Spleen (tissue), 13 donors: ENCODE measurements around the gene ETFRF1. TPM values are rescaled to one million over a fixed set of nuclear protein-coding genes. Genes with fewer than 3 reads are reported as not detected.
A peak's percentile ranks its signal among the peaks of the same experiment; 100 is the strongest.

Experiments used
- DNase-seq: peaks from one replicate; pipeline ENCODE4 v3.0.0-alpha.2; 2020
- H3K27ac ChIP-seq, 8 donors: fragments of 200-600 bp; sonication (generic) in 7 of 8; 1 replicate in 4 of 8; 2 replicates in 4 of 8; pipeline versions ENCODE4 v1.5.0 to v1.8.0; 2016 to 2021; ENCODE audit warnings: inconsistent platforms in 4 of 8, mild to moderate bottlenecking in 4 of 8, moderate library complexity in 1 of 8
- H3K27me3 ChIP-seq, 7 donors: fragments of 200-600 bp; sonication (generic) in 6 of 7; replicated peaks in 1 of 7; 1 replicate in 4 of 7; 2 replicates in 3 of 7; pipeline versions ENCODE4 v1.5.0 to v1.8.0; 2016 to 2021; ENCODE audit warnings: inconsistent platforms in 3 of 7, mild to moderate bottlenecking in 1 of 7
- H3K36me3 ChIP-seq, 6 donors: fragments of 200-600 bp; sonication (generic) in 5 of 6; 1 replicate in 4 of 6; 2 replicates in 2 of 6; pipeline versions ENCODE4 v1.5.0 to v1.8.0; 2016 to 2021; ENCODE audit warnings: inconsistent platforms in 2 of 6
- H3K4me1 ChIP-seq, 6 donors: fragments of 200-600 bp; sonication (generic) in 5 of 6; 1 replicate in 3 of 6; 2 replicates in 3 of 6; pipeline versions ENCODE4 v1.5.0 to v1.8.0; 2016 to 2021; ENCODE audit warnings: inconsistent platforms in 3 of 6
- H3K4me3 ChIP-seq, 8 donors: fragments of 200-600 bp; sonication (generic) in 7 of 8; 1 replicate in 4 of 8; 2 replicates in 4 of 8; pipeline versions ENCODE4 v1.5.0 to v1.8.0; 2016 to 2021; ENCODE audit warnings: inconsistent platforms in 4 of 8, mild to moderate bottlenecking in 4 of 8, moderate library complexity in 2 of 8
- H3K9me3 ChIP-seq, 8 donors: fragments of 200-600 bp; sonication (generic) in 7 of 8; 1 replicate in 4 of 8; 2 replicates in 4 of 8; pipeline versions ENCODE4 v1.5.0 to v1.8.0; 2016 to 2021; ENCODE audit warnings: inconsistent platforms in 4 of 8
- POLR2A ChIP-seq, 3 donors: fragments of 450-650 bp; IDR thresholded peaks; one replicate each; pipeline ENCODE4 v1.5.1; 2017; ENCODE audit warnings: antibody characterized with exemption in 3 of 3, mild to moderate bottlenecking in 1 of 3
- POLR2AphosphoS5 ChIP-seq, 3 donors: sonication (generic); formaldehyde crosslinking; IDR thresholded peaks; one replicate each; pipeline ENCODE4 v1.5.1; 2017; ENCODE audit warnings: antibody characterized with exemption in 3 of 3
- WGBS, 5 donors: extraction: QIAGEN DNeasy Blood & Tissue Kit in 3 of 5; methylation state at CpG; one replicate each; pipeline versions ENCODE4 v1.1.5 to v1.1.7; 2013 to 2018; 5-methylcytosine and 5-hydroxymethylcytosine counted together
- intact Hi-C: fragments of 100-400 bp; cut with DNase I; formaldehyde crosslinking; loops from one replicate; pipeline ENCODE4 v1.15.0; 2023; ENCODE audit warnings: low total_unique reads
- long read RNA-seq, 2 donors: transcript quantifications; one replicate each; lab custom pipeline, GENCODE V29; 2026
- polyA plus RNA-seq, 3 donors: library from polyadenylated mRNA; stranded (reverse); fragments of 200-250 nt; gene quantifications; one replicate each; pipeline ENCODE4 v1.2.1, GENCODE V29; 2013
- total RNA-seq, 7 donors: library from RNA; depleted of rRNA in 3 of 7; stranded (reverse); fragments of >200 nt in 3 of 7; fragmentation: NEBNext Ultra II Directional in 4 of 7; extraction: Animal tissue kit (Norgen Biotek cat#: 25700) in 4 of 7; gene quantifications; one replicate each; pipeline versions ENCODE4 v1.1.0 to v1.2.1, GENCODE V29; 2016 to 2021
- TF ChIP-seq, protein P1 (sequence below), 11 experiments: fragments of 200-600 bp in 7 of 11; fragments of 450-650 bp in 4 of 11; sonication (generic) in 4 of 11; IDR thresholded peaks in 8 of 11; conservative IDR thresholded peaks in 3 of 11; 1 replicate in 7 of 11; 2 replicates in 4 of 11; pipeline versions ENCODE4 v1.4.0 to v1.8.0; 2016 to 2021; ENCODE audit warnings: antibody characterized with exemption in 11 of 11, inconsistent platforms in 4 of 11, mild to moderate bottlenecking in 1 of 11
- donor health status: healthy with polysubstance abuse.
- donor health status: DM: no; HTN: no; CAD: no; lungs with moderate emphysema.
- donor health status: DM: no; HTN: no; CAD: no.
- donor health status: Bipolar disorder and iron deficiency.
- donor health status: healthy.
- donor health status: DM: no; HTN: no; CAD: no.
- donor health status: DM: yes; HTN: yes; CAD: no.

Gene ETFRF1, protein sequence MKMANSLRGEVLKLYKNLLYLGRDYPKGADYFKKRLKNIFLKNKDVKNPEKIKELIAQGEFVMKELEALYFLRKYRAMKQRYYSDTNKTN
- 10 to 100 TPM; 17.2 to 50.0 (median 22.6) TPM for total RNA-seq
- polyA plus RNA-seq = 10 to 100 TPM; 22.1 to 26.8 (median 25.2) TPM
- long read RNA-seq, donor 1, transcript ETFRF1-201 (3 exons, 1,134 nt) = major isoform, 10 of 30 reads
- long read RNA-seq, donor 1, partial matches to known transcripts = 0 of 30 reads
- long read RNA-seq, donor 1, other reads (novel, unspliced or antisense) = 18 of 30 reads
- long read RNA-seq, donor 2, transcript ETFRF1-201 (3 exons, 1,134 nt) = major isoform, 6 of 22 reads
- long read RNA-seq, donor 2, partial matches to known transcripts = 13 of 22 reads
- long read RNA-seq, donor 2, other reads (novel, unspliced or antisense) = 0 of 22 reads

DNA sequence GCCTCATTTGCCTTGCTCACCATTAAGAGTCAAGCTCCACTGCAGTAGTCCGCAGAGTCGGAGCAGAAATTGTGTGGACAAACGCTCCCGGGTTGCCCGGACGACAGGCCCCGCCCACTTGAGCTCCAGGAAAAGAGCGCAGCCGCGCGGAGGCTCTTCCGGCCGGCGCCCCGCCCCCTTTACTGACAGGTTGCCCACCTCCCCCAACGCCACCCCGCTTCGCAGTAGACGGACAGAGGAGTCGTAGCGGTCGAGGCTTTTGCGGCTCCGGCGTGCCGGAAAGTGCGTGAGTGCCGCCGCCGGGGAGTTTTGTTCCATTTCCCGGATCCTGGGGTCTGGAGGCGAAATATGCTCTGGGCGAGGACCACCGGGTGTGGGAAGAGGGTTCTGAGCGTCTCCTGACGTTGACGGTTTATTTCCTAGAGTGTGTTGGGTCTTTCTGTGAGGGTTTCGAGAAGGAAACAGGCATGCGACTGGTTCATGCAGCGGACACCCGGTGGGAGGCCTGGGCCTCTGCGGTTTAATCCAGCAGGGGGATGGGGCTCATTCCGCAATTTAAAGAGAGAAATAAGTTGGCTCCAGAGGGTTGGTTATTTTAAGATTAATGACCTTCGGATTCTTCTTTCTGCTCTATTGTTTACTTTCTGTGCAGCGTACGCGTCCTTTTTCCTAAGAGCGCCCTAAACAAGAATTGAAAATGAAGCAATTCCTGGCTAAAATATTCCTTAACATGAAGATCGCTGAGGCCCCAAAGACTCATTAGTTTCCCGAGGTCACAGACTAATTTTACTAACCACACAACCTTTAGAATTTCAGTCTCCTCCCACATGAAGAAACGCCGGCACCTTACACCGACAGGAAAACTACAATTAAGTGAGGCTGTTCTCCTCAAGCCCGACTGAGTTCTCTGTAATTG, at the start of gene ETFRF1, which contains the start of gene DNAI7:
TSS of gene ETFRF1 (plus strand) at position 182 of the 916 bp plus-strand sequence. CDS start 8,720 bp downstream, outside the sequence.
TSS of gene DNAI7 (minus strand) at position 105 of the 916 bp plus-strand sequence. CDS start at position 23, 82 bp downstream.
- no peaks in the 10 kb centered on the region for H3K27me3 ChIP-seq
- peak within 1 kb of the TSS; percentile 88 to 95 (median 93) for H3K27ac ChIP-seq
- peak within 1 kb of the TSS; percentile 54 to 77 (median 66) for H3K4me3 ChIP-seq
- peak; percentile 97 to 99 (median 97) for TF ChIP-seq POLR2AphosphoS5 (IDR thresholded peaks at IDR 0.05)
- TF ChIP-seq, protein P1, sequence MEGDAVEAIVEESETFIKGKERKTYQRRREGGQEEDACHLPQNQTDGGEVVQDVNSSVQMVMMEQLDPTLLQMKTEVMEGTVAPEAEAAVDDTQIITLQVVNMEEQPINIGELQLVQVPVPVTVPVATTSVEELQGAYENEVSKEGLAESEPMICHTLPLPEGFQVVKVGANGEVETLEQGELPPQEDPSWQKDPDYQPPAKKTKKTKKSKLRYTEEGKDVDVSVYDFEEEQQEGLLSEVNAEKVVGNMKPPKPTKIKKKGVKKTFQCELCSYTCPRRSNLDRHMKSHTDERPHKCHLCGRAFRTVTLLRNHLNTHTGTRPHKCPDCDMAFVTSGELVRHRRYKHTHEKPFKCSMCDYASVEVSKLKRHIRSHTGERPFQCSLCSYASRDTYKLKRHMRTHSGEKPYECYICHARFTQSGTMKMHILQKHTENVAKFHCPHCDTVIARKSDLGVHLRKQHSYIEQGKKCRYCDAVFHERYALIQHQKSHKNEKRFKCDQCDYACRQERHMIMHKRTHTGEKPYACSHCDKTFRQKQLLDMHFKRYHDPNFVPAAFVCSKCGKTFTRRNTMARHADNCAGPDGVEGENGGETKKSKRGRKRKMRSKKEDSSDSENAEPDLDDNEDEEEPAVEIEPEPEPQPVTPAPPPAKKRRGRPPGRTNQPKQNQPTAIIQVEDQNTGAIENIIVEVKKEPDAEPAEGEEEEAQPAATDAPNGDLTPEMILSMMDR (IDR thresholded peaks at IDR 0.05 in 8 of 11, conservative IDR thresholded peaks at IDR 0.05 in 3 of 11) = peak in 4 of 11 experiments; percentile 6 to 18 (median 12)
- peak in 2 of 3 donors; percentile 51 to 92 for TF ChIP-seq POLR2A (IDR thresholded peaks at IDR 0.05)
- H3K4me1 ChIP-seq = peaks cover 5 to 45% (median 22%) of the 10 kb centered on the region in 6 donors
- H3K9me3 ChIP-seq = no peaks in the 10 kb centered on the region
- WGBS, 5 donors = 0 to 2% (median 1%) methylated on average over 44 to 54 of the region's 54 CpGs
- peak; percentile 99 for DNase-seq
- H3K36me3 ChIP-seq = peaks cover 0 to 4% (median 0%) of the 10 kb centered on the region in 6 donors
- intact Hi-C loops = no loop called here

DNA sequence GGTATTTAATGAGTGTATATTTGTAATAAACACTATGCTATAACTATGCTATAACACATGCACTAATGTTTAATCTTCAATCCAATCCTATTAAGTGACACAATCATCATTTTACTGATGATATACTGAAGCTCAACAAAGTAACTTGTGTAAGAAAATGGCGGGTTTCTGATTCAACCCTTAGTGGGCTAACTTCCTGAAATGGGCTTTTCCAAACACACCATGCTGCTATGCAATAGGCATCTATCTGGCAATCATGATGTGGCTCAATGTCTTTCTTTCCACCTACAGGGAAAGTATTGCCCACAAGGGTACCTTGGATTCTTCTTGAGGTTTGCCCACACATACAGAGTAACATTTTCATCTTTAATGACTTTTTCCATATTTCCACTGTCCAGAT, 48.4 kb upstream of the ETFRF1 start:
- H3K27ac ChIP-seq = no peak overlapping the region
- H3K27me3 ChIP-seq = no peaks in the 10 kb centered on the region
- intact Hi-C loops = no loop called here
- TF ChIP-seq POLR2AphosphoS5 (IDR thresholded peaks at IDR 0.05) = no peak
- TF ChIP-seq, protein P1 (IDR thresholded peaks at IDR 0.05 in 8 of 11, conservative IDR thresholded peaks at IDR 0.05 in 3 of 11) = no peak
- no peak for TF ChIP-seq POLR2A (IDR thresholded peaks at IDR 0.05)
- no peak for DNase-seq
- 46 to 93% (median 80%) methylated on average over 1 of the region's 1 CpG for WGBS, 5 donors
- no peaks in the 10 kb centered on the region for H3K4me1 ChIP-seq
- no peak overlapping the region for H3K4me3 ChIP-seq
- no peaks in the 10 kb centered on the region for H3K36me3 ChIP-seq
- H3K9me3 ChIP-seq = no peaks in the 10 kb centered on the region

DNA sequence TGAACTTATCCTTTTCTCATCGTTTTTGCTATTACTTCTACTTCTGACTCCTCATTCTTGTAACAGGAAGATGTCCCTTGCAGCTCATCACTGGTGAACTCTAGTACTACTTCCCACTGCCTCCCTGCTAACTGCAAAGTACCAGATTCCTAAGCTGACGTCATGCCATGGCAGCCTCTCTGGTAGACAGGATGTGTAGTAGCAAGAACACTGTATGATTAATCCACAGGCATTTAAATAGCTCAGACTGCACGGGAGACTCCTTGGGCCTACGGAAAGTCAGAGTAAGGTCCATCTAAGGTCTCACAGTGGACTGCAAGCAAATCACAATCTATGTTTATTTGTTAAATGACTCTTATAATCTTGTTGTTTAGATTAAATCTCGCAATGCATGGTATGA, 43.6 kb upstream of the ETFRF1 start:
- no peaks in the 10 kb centered on the region for H3K36me3 ChIP-seq
- DNase-seq = no peak
- WGBS, 5 donors = 52 to 62% (median 54%) methylated on average over 5 of the region's 5 CpGs
- H3K4me3 ChIP-seq = no peak overlapping the region
- no peak for TF ChIP-seq POLR2A (IDR thresholded peaks at IDR 0.05)
- TF ChIP-seq, protein P1 (IDR thresholded peaks at IDR 0.05 in 8 of 11, conservative IDR thresholded peaks at IDR 0.05 in 3 of 11) = no peak
- TF ChIP-seq POLR2AphosphoS5 (IDR thresholded peaks at IDR 0.05) = no peak
- H3K27ac ChIP-seq = no peak overlapping the region
- intact Hi-C loops = no loop called here
- peaks cover 0 to 21% (median 11%) of the 10 kb centered on the region in 6 donors for H3K4me1 ChIP-seq
- H3K27me3 ChIP-seq = no peaks in the 10 kb centered on the region
- H3K9me3 ChIP-seq = no peaks in the 10 kb centered on the region
